GM21367 (cell line): ENCODE results near the gene HPS1.

ENCODE experiments used
- ATAC-seq: cut with Tn5 transposase; IDR thresholded peaks from one replicate; pipeline ENCODE4 v1.9.1; 2021; ENCODE audit not compliant: unreplicated experiment

HPS1 gene

GRCh38 chr10:98370831-98371820, 75.6 kb downstream of the HPS1 start:
- no peak for ATAC-seq

DNA sequence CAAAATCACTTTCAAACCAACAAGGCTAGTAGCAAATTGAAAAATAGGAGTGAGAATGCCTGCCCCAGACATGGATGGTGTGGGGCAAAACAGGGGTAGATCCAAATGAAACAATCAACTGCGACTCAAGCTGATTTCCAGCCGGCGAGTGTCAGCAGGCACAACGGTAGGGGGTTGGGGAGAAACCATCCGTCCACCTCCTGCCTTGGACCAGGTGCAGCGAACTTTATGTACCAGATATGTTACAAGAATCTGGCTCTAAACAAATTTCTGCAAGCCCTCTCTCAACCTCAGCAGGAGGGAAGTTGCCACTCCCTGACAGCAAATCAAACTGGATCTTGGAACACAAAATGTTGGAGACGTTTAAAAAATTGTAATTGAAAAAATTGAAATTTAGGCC, 76.9 kb downstream of the HPS1 start:
- ATAC-seq = no peak

GRCh38 chr10:98368644-98369043, 78.1 kb downstream of the HPS1 start:
- no peak for ATAC-seq

GRCh38 chr10:98367604-98368451, 78.9 kb downstream of the HPS1 start:
- ATAC-seq = no peak
